ENCODE data around the gene CHCHD3. TPM values are rescaled to one million over a fixed set of nuclear protein-coding genes. Genes with fewer than 3 reads are reported as not detected.

CHCHD3 gene
- total and polyA plus RNA-seq, 2 of the 4 experiments (the other 2 are of a cell fraction): 56.9 to 141 TPM

DNA sequence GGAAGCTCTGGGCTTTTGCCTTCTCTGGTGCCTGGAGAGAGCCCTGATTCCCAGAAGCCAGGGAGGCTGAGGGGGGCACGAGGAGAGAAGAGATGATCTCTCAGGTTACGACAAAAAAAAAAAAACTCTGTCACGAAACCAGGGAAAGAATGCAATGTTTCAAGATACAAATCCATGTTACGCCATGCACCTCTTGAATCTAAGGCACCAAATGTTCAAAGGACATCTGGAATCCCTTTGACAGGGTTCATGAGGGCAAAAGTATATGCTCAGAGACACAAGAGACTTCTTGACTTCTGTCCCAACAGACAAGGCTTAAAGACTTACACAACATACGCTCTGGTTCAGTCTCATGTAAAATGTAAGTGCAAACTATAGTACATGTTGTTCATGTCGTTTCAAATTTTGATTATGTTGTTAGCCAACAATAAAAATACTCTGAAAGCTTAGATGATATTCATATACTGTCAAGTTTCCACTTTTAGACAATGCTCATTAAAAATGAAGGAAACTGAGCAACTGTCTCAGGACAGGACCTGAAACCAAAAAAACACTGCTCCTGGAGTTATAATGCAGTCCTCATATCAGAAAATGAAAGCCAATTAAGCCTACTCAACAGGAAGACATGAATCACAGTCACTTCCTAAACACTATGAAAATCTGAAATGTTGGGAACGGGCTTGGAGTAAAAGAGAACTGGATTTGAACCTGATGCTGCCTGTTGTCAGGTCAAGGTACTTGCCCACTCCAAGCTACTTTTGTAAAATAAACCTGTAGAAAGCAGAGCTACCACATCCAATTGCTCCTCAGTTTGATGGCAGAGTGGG lies 72.3 kb downstream of the CHCHD3 start:
- H2AK5ac ChIP-seq (ENCODE audit: low read depth, low read length): no peak overlapping the region
- no peak overlapping the region for H2AFZ ChIP-seq (replicated peaks; ENCODE audit: low read length, poor library complexity)
- no peak overlapping the region for H4K5ac ChIP-seq (ENCODE audit: low read depth, low read length)
- no peak overlapping the region for H3K4me2 ChIP-seq (ENCODE audit: low read depth, low read length)
- no peaks in the 10 kb centered on the region for H3K27me3 ChIP-seq (ENCODE audit: control insufficient read depth, insufficient read depth, low read length)
- no peak overlapping the region for H3K9ac ChIP-seq (ENCODE audit: low read depth, low read length)
- dilution Hi-C loops (cut with HindIII; ENCODE audit: low sequenced_read_pairs, unreplicated experiment) (no loop called here), in situ Hi-C loops (cut with MboI; ENCODE audit: low sequenced_read_pairs) (no loop called here), intact Hi-C loops (cut with micrococcal nuclease) (loop anchor here (10.0 kb wide), 1 partner anchor 65 kb away; no protein-coding TSS in a partner anchor)
- no peak overlapping the region for H4K8ac ChIP-seq (ENCODE audit: low read depth in 2 of 2, low read length in 2 of 2)
- no peak overlapping the region for H3K4me3 ChIP-seq (ENCODE audit: insufficient read depth, low read depth, low read length)
- TF ChIP-seq MAFK (IDR thresholded peaks at IDR 0.05; ENCODE audit: low read depth, low read length) (no peak), FOS (IDR thresholded peaks at IDR 0.05; ENCODE audit: low read depth, low read length) (no peak), CHD1 (IDR thresholded peaks at IDR 0.05; ENCODE audit: low read depth, low read length) (no peak), RCOR1 (IDR thresholded peaks at IDR 0.05; ENCODE audit: insufficient replicate concordance, low read length) (no peak), NFE2L2 (IDR thresholded peaks at IDR 0.05; ENCODE audit: low read depth, low read length) (no peak), RAD21 (IDR thresholded peaks at IDR 0.05; ENCODE audit: low read length) (no peak), POLR2A (IDR thresholded peaks at IDR 0.05; ENCODE audit: low read depth, low read length) (no peak), SMC3 (IDR thresholded peaks at IDR 0.05; ENCODE audit: low read depth, low read length) (no peak), MAZ (IDR thresholded peaks at IDR 0.05; ENCODE audit: borderline replicate concordance, low read depth, low read length) (no peak)
- TF ChIP-seq, protein P1, sequence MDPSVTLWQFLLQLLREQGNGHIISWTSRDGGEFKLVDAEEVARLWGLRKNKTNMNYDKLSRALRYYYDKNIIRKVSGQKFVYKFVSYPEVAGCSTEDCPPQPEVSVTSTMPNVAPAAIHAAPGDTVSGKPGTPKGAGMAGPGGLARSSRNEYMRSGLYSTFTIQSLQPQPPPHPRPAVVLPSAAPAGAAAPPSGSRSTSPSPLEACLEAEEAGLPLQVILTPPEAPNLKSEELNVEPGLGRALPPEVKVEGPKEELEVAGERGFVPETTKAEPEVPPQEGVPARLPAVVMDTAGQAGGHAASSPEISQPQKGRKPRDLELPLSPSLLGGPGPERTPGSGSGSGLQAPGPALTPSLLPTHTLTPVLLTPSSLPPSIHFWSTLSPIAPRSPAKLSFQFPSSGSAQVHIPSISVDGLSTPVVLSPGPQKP (IDR thresholded peaks at IDR 0.05; ENCODE audit: borderline replicate concordance, low read depth, low read length): no peak
- TF ChIP-seq, protein P2, sequence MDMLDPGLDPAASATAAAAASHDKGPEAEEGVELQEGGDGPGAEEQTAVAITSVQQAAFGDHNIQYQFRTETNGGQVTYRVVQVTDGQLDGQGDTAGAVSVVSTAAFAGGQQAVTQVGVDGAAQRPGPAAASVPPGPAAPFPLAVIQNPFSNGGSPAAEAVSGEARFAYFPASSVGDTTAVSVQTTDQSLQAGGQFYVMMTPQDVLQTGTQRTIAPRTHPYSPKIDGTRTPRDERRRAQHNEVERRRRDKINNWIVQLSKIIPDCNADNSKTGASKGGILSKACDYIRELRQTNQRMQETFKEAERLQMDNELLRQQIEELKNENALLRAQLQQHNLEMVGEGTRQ (IDR thresholded peaks at IDR 0.05; ENCODE audit: low read depth, low read length): no peak
- DNase-seq (no peak), ATAC-seq (ENCODE audit: low read depth) (no peak)
- no peak overlapping the region for H3K18ac ChIP-seq (ENCODE audit: low read depth, low read length)
- ChIA-PET POLR2A (ENCODE audit: unreplicated experiment) (no interaction called here), CTCF (interaction anchor here (0.6 kb wide), 1 partner anchor 335 kb away, joined by 3 read pairs; no protein-coding TSS in a partner anchor)
- H2BK120ac ChIP-seq (ENCODE audit: low read depth, low read length): no peak overlapping the region
- 100% methylated on average over 3 of the region's 7 CpGs; no CpG with 5 or more reads in 1 of the 2 experiments for WGBS, 2 experiments (ENCODE audit: extremely low coverage in 2 of 2, insufficient read length in 1 of 2)
- H3K79me1 ChIP-seq (ENCODE audit: low read depth in 1 of 2, low read length in 2 of 2): peaks cover 8 to 14% of the 10 kb centered on the region in 2 experiments; a peak in 3 of 4 replicates
- no peaks in the 10 kb centered on the region for H3K4me1 ChIP-seq (ENCODE audit: control insufficient read depth, insufficient read depth, low read length)
- H3K36me3 ChIP-seq (ENCODE audit: control insufficient read depth, insufficient read depth, low read length): no peaks in the 10 kb centered on the region
- H3K27ac ChIP-seq (ENCODE audit: insufficient read depth, low read length): no peak overlapping the region
- H2BK20ac ChIP-seq (ENCODE audit: low read depth, low read length): no peak overlapping the region
- H3K9me3 ChIP-seq (ENCODE audit: control insufficient read depth, insufficient read depth, low read length): no peaks in the 10 kb centered on the region
- H2BK5ac ChIP-seq (ENCODE audit: low read depth, low read length, poor library complexity, severe bottlenecking): no peak overlapping the region
- H2BK15ac ChIP-seq (ENCODE audit: low read depth, low read length): no peak overlapping the region
- no peak overlapping the region for H4K91ac ChIP-seq (ENCODE audit: insufficient read depth, low read depth, low read length)
- no peak overlapping the region for H3K56ac ChIP-seq (ENCODE audit: extremely low read depth, insufficient read depth, low read length)
- H3K23ac ChIP-seq (ENCODE audit: low read depth, low read length): no peak overlapping the region
- no peak overlapping the region for H2AK9ac ChIP-seq (replicated peaks; ENCODE audit: low read depth, low read length, poor library complexity)
- H3K14ac ChIP-seq (replicated peaks; ENCODE audit: low read depth, low read length): no peak overlapping the region
- no peak overlapping the region for H3K4ac ChIP-seq (ENCODE audit: low read depth, low read length)
- no TSS peak for BruUV-seq (replicated peaks)
- no peaks in the 10 kb centered on the region for H4K20me1 ChIP-seq (ENCODE audit: insufficient read depth, low read length)
- peaks cover under 1% of the 10 kb centered on the region; the same call in 1 of the 2 replicates for H3K9me1 ChIP-seq (ENCODE audit: insufficient read depth, low read length)
